GM12873 (cell line): ENCODE data around the gene PXMP4.

Experiments used
- TF ChIP-seq, protein P1 (sequence below): IDR thresholded peaks from 2 replicates; pipeline ENCODE4 v1.5.1; 2012; ENCODE audit warnings: low read depth, mild to moderate bottlenecking, moderate library complexity, low read length, control low read depth; ENCODE audit not compliant: insufficient read depth; ENCODE audit errors: missing control alignments

PXMP4 gene

DNA sequence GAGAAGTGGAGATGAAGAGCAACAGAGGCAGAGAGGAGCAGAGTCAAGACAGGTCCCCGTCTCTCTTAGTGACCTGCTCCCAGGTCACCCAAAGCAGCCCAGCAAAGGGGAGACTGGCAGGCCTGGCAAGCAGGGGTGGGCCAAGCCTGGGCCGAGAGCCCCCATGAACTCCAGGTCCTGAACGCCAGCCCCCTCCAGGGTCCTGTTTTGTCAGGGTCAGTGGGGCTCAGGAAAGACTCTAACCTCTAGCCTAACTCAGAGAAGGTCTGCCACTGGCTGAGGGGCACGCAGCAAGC is 47.0 kb downstream of the PXMP4 start:
- TF ChIP-seq, protein P1, sequence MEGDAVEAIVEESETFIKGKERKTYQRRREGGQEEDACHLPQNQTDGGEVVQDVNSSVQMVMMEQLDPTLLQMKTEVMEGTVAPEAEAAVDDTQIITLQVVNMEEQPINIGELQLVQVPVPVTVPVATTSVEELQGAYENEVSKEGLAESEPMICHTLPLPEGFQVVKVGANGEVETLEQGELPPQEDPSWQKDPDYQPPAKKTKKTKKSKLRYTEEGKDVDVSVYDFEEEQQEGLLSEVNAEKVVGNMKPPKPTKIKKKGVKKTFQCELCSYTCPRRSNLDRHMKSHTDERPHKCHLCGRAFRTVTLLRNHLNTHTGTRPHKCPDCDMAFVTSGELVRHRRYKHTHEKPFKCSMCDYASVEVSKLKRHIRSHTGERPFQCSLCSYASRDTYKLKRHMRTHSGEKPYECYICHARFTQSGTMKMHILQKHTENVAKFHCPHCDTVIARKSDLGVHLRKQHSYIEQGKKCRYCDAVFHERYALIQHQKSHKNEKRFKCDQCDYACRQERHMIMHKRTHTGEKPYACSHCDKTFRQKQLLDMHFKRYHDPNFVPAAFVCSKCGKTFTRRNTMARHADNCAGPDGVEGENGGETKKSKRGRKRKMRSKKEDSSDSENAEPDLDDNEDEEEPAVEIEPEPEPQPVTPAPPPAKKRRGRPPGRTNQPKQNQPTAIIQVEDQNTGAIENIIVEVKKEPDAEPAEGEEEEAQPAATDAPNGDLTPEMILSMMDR = no peak

DNA sequence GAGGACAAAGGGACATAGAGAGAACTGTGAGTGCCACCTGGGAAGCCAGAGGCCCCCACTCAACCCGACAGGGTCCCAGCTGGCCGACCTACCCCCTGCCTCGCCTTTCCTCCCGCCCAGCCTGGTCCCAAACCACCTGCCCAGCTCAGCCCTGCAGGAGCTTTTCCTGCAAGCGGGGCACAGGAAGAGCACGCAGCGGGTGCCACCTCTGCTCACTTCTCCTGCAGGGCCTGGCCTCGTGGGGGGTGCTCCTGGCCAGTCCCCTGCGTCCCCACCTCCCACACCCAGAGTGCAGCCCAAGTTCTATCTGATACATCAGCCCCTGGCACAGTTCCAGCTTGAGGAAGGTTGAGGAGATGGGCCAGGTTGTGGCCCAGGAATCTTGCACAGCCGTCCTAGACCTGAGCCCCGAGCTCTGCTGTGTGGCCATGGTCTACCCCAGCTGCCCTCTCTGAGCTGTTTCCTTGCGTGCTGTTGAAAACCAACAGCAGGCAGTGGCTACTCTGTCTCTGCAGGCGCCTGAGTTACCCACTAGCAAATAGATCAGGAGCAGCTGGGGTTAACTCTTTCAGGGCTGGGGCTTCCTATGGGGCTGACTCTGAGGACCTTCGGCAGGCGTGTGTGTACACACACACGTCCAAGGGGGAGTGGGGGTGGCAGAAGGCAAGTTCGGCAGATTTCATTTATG is 47.5 kb downstream of the PXMP4 start:
- TF ChIP-seq, protein P1 = no peak

DNA sequence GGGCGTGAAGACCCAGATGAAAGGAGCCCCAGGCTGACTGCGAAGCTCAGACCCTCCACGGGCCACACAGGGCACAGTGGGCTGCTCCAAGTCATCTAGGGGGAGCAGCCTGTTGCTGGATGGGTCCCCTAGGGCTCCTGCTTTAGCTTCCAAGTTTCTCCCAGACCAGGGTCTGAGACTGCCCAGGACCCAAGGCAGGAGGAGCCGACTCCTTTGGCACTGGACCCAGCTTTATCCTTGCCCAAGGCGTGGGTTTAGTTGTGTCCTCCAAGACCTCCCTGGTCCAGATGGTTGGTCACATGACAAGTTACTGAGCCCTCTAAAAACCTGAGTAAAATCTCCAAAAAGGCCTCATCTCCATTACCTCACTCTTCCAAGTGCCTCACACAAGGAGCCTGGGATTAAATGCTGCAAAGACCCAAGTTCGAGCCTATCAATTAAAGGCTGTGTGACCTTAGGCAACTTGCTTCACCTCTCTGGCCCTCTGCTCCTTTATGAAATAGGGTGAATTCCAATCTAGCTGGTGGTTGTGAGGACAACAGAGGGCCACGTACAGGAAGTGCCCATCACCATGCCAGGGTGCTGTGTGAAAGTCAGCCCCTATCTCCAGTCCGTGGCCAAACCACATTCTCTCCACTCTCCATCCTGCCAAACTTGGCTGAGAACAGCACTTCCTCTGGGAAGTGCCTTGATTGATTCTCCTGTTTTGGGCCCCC is 48.4 kb downstream of the PXMP4 start:
- TF ChIP-seq, protein P1 = no peak

- TF ChIP-seq, protein P1 = no peak
These were observed 49.2 kb downstream of the PXMP4 start for GRCh38 chr20:33670715-33671499.

GRCh38 chr20:33669873-33670640 is 50.1 kb downstream of the PXMP4 start:
- TF ChIP-seq, protein P1 = no peak

GRCh38 chr20:33669224-33669623 is 50.9 kb downstream of the PXMP4 start:
- TF ChIP-seq, protein P1 = no peak

GRCh38 chr20:33668466-33669155 is 51.5 kb downstream of the PXMP4 start:
- TF ChIP-seq, protein P1 = no peak
